GM12872 (cell line): ENCODE data around the gene NUTF2.
A peak's percentile ranks its signal among the peaks of the same experiment; 100 is the strongest.

Experiments used
- TF ChIP-seq, protein P1 (sequence below): IDR thresholded peaks from 3 replicates; pipeline ENCODE4 v1.5.1; 2011; ENCODE audit warnings: low read depth, mild to moderate bottlenecking, low read length, moderate library complexity; ENCODE audit not compliant: insufficient read depth

Gene NUTF2

DNA sequence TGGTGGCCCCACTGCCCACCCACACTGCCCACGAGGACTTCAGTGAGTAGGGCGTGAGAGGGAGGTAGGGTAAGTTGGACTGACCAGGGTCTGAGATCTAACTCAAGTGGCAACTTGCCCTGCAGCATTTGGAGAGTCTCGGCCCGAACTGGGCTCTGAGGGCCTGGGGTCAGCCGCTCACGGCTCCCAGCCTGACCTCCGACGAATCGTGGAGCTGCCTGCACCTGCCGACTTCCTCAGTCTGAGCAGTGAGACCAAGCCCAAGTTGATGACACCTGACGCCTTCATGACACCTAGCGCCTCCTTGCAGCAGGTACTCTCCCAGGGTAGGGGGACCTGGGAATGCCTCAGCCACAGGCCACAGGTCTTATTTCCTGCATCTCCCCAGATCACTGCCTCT lies 32.7 kb downstream of the NUTF2 start:
- TF ChIP-seq, protein P1, sequence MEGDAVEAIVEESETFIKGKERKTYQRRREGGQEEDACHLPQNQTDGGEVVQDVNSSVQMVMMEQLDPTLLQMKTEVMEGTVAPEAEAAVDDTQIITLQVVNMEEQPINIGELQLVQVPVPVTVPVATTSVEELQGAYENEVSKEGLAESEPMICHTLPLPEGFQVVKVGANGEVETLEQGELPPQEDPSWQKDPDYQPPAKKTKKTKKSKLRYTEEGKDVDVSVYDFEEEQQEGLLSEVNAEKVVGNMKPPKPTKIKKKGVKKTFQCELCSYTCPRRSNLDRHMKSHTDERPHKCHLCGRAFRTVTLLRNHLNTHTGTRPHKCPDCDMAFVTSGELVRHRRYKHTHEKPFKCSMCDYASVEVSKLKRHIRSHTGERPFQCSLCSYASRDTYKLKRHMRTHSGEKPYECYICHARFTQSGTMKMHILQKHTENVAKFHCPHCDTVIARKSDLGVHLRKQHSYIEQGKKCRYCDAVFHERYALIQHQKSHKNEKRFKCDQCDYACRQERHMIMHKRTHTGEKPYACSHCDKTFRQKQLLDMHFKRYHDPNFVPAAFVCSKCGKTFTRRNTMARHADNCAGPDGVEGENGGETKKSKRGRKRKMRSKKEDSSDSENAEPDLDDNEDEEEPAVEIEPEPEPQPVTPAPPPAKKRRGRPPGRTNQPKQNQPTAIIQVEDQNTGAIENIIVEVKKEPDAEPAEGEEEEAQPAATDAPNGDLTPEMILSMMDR: no peak

DNA sequence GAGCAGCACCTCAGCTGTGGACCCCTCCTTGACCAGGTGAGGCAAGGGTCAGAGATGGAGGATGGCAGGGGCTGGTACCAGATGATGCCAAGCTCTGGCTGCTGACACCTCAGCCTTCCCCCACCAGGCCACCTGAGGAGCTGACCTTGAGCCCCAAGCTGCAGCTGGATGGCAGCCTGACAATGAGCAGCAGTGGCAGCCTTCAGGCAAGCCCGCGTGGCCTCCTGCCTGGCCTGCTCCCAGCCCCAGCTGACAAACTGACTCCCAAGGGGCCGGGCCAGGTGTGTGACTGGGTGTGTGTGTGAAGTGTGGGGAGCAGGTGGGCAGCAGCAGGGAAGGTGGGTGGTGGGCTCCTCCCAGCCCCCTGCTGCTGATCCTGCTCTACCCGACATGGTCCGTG lies 33.2 kb downstream of the NUTF2 start:
- TF ChIP-seq, protein P1: no peak

DNA sequence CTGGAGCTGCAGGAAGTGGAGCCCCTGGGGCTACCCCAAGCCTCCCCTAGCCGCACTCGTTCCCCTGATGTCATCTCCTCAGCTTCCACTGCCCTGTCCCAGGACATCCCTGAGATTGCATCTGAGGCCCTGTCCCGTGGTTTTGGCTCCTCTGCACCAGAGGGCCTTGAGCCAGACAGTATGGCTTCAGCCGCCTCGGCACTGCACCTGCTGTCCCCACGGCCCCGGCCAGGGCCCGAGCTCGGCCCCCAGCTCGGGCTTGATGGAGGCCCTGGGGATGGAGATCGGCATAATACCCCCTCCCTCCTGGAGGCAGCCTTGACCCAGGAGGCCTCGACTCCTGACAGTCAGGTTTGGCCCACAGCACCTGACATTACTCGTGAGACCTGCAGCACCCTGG lies 33.9 kb downstream of the NUTF2 start:
- TF ChIP-seq, protein P1: no peak

DNA sequence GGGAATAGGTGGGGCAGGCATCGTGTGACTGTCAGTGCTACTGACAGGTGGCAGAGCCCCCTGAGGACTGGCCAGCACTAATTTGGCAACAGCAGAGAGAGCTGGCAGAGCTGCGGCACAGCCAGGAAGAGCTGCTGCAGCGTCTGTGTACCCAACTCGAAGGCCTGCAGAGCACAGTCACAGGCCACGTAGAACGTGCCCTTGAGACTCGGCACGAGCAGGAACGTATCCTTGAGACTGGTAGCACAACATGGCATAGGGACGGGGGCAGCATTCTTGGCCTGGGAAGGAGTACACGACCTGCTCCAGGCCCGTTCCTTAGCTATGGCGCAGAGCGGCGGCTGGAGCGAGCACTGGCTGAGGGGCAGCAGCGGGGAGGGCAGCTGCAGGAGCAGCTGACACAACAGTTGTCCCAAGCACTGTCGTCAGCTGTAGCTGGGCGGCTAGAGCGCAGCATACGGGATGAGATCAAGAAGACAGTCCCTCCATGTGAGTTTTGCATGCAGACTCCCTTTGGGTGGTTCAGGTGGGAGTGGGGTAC lies 35.0 kb downstream of the NUTF2 start:
- TF ChIP-seq, protein P1: no peak

DNA sequence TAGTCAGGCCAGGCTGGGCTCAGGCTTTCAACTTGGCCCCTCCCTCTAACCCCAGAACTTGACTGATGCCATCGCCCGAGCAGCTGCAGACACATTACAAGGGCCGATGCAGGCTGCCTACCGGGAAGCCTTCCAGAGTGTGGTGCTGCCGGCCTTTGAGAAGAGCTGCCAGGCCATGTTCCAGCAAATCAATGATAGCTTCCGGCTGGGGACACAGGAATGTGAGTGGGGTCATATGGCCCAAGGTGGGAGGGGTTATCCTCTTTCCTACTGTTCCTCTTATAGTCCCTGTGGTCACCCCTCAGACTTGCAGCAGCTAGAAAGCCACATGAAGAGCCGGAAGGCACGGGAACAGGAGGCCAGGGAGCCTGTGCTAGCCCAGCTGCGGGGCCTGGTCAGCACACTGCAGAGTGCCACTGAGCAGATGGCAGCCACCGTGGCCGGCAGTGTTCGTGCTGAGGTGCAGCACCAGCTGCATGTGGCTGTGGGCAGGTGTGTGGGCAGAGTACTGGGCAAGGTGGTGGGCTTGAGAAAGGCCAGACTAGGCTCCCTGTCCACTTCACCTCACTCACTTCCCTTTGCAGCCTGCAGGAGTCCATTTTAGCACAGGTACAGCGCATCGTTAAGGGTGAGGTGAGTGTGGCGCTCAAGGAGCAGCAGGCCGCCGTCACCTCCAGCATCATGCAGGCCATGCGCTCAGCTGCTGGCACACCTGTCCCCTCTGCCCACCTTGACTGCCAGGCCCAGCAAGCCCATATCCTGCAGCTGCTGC lies 35.8 kb downstream of the NUTF2 start:
- TF ChIP-seq, protein P1: no peak

DNA sequence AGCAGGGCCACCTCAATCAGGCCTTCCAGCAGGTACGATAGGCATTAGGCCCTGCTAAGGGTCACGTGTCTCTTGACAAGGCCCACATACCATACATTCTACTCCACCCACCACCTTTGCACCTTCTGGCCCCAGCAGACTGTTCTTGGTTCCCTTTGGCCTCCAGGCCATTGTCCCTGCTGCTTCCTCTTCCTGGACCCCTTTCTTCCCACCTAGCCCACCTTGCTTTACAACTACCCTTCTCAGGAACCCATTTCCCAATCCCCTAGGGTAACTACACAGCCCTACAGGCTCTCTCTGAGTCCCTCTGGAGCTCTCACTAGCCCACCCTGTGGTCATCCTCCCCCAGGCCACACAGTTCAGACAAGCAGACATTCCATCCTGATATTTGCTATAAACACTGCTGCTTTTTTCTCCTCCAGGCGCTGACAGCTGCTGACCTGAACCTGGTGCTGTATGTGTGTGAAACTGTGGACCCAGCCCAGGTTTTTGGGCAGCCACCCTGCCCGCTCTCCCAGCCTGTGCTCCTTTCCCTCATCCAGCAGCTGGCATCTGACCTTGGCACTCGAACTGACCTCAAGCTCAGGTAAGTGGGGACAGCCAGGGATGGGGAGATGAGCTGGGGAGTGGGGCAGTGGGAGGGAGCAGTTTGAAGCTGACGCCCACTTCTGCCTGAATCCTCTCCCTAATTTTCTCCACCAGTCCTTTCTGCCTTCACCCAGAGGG lies 36.6 kb downstream of the NUTF2 start:
- TF ChIP-seq, protein P1: no peak; the same call in 2 of the 3 replicates

DNA sequence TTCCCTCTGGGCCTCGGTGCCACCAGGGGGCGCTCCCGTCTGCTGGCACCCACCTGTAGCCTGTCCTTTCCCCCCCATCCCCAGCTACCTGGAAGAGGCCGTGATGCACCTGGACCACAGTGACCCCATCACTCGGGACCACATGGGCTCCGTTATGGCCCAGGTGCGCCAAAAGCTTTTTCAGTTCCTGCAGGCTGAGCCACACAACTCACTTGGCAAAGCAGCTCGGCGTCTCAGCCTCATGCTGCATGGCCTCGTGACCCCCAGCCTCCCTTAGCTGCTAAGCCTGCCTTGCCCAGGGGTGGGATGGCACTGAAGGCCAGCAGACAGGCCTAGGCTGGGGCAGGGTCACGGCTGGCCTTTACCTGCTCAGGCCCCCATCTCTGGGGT lies 37.1 kb downstream of the NUTF2 start:
- TF ChIP-seq, protein P1: peak; percentile 94; the same call in 2 of the 3 replicates
